HepG2 (cell line): ENCODE measurements around the gene SCML1.

Experiments used
- CBX5 ChIP-seq: sonication (generic); formaldehyde crosslinking; IDR thresholded peaks from 2 replicates; pipeline ENCODE4 v1.4.0; 2020; ENCODE audit warnings: missing genetic modification reagents, borderline replicate concordance
- CTCF ChIP-seq: sonication (generic); formaldehyde crosslinking; IDR thresholded peaks from 2 replicates; pipeline ENCODE4 v1.5.0; 2020; ENCODE audit warnings: mild to moderate bottlenecking, missing genetic modification reagents, moderate library complexity
- KDM5A ChIP-seq: fragments of 200-600 bp; sonication (generic); IDR thresholded peaks from 2 replicates; pipeline ENCODE4 v1.7.0; 2018; ENCODE audit warnings: antibody characterized with exemption, mild to moderate bottlenecking, low read length, borderline replicate concordance
- POLR2AphosphoS5 ChIP-seq: IDR thresholded peaks from 2 replicates; pipeline ENCODE4 v1.6.1; 2012; ENCODE audit warnings: low read depth, low read length
- STAG1 ChIP-seq: sonication (generic); formaldehyde crosslinking; IDR thresholded peaks from 2 replicates; pipeline ENCODE4 v1.4.0; 2020; ENCODE audit warnings: missing genetic modification reagents
- ZMAT5 ChIP-seq: sonication (generic); formaldehyde crosslinking; IDR thresholded peaks from 2 replicates; pipeline ENCODE4 v1.5.0; 2020; ENCODE audit warnings: mild to moderate bottlenecking, low read depth, missing genetic modification reagents, borderline replicate concordance
- ZNF263 ChIP-seq: sonication (generic); formaldehyde crosslinking; IDR thresholded peaks from 2 replicates; pipeline ENCODE4 v1.4.0; 2020; ENCODE audit warnings: missing genetic modification reagents
- ZNF790 ChIP-seq: sonication (generic); formaldehyde crosslinking; IDR thresholded peaks from 2 replicates; pipeline ENCODE4 v1.8.0; 2022; ENCODE audit warnings: missing genetic modification reagents, mild to moderate bottlenecking, borderline replicate concordance
- TF ChIP-seq, protein P1 (sequence below): sonication (generic); formaldehyde crosslinking; IDR thresholded peaks from 2 replicates; pipeline ENCODE4 v1.4.0; 2020; ENCODE audit warnings: mild to moderate bottlenecking, missing genetic modification reagents

DNA sequence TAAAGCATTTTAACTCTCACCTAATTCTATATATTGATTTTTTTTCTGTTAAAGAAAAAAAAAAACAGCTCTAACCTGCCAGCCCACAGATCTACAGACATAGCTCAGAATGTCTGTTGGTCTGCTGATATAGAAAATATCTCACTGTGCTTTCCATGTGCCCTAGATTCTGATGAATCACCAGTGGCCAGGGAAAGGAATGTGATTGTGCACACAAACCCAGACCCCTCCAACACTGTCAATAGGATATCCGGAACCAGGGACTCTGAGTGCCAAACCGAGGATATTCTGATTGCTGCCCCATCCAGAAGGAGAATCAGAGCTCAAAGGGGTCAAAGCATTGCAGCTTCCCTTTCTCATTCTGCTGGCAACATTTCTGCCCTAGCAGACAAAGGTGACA is 12.1 kb upstream of the SCML1 start:
- no peak for TF ChIP-seq STAG1
- TF ChIP-seq CBX5 (CRISPR knock-in tag) = no peak
- no peak for TF ChIP-seq CTCF (CRISPR knock-in tag)
- TF ChIP-seq POLR2AphosphoS5 = no peak
- TF ChIP-seq, protein P1, sequence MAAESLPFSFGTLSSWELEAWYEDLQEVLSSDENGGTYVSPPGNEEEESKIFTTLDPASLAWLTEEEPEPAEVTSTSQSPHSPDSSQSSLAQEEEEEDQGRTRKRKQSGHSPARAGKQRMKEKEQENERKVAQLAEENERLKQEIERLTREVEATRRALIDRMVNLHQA (CRISPR knock-in tag) = no peak
- no peak for TF ChIP-seq KDM5A
- TF ChIP-seq ZNF263 (CRISPR knock-in tag) = no peak
- TF ChIP-seq ZMAT5 (CRISPR knock-in tag) = no peak
- no peak for TF ChIP-seq ZNF790 (CRISPR knock-in tag)
